Muscle of leg (tissue), 11 donors: ENCODE results near the gene AQR. TPM values are rescaled to one million over a fixed set of nuclear protein-coding genes. Genes with fewer than 3 reads are reported as not detected.
"Not testable (repeated sequence)": the region's sequence is repeated elsewhere in the genome, so short reads cannot be mapped to it uniquely, and the experiment has no call there.

Source experiments
- DNase-seq: peaks from one replicate; pipeline ENCODE4 v3.0.0; 2013
- H3K27ac ChIP-seq: one replicate; pipeline ENCODE4 v1.5.1; 2013; ENCODE audit warnings: mild to moderate bottlenecking, low read length, control low read depth
- H3K27me3 ChIP-seq: one replicate; pipeline ENCODE4 v1.6.1; 2013; ENCODE audit warnings: low read length; ENCODE audit not compliant: control insufficient read depth, insufficient read depth
- H3K36me3 ChIP-seq: one replicate; pipeline ENCODE4 v1.6.1; 2013; ENCODE audit warnings: low read length; ENCODE audit not compliant: control insufficient read depth, insufficient read depth
- H3K4me1 ChIP-seq: one replicate; pipeline ENCODE4 v1.6.1; 2013; ENCODE audit warnings: low read length; ENCODE audit not compliant: control insufficient read depth, insufficient read depth
- H3K4me3 ChIP-seq: one replicate; pipeline ENCODE4 v1.5.1; 2013; ENCODE audit warnings: low read length, control low read depth
- H3K9me3 ChIP-seq: replicated peaks from 2 replicates; pipeline ENCODE4 v1.6.1; 2013; ENCODE audit warnings: low read depth, low read length; ENCODE audit not compliant: control insufficient read depth
- WGBS: methylation state at CpG from one replicate; pipeline ENCODE4 v1.1.5; 2013; ENCODE audit warnings: missing lambda C conversion rate; ENCODE audit not compliant: insufficient coverage; 5-methylcytosine and 5-hydroxymethylcytosine counted together
- polyA plus RNA-seq, 8 donors: library from polyadenylated mRNA; unstranded; fragments of 120-200 nt; gene quantifications; one replicate each; pipeline versions ENCODE4 v1.2.1 to v1.2.3, GENCODE V29; 2013; ENCODE audit warnings: inconsistent platforms in 1 of 8, low replicate concordance in 1 of 8; ENCODE audit not compliant: insufficient read length in 8 of 8, insufficient read depth in 1 of 8
- total RNA-seq: library from RNA; stranded (reverse); fragments of 120-200 nt; gene quantifications from one replicate; pipeline ENCODE4 v1.2.4, GENCODE V29; 2013

The AQR gene
- total and polyA plus RNA-seq, 9 donors, result 16.8 to 22.9 (median 19.0) TPM

DNA sequence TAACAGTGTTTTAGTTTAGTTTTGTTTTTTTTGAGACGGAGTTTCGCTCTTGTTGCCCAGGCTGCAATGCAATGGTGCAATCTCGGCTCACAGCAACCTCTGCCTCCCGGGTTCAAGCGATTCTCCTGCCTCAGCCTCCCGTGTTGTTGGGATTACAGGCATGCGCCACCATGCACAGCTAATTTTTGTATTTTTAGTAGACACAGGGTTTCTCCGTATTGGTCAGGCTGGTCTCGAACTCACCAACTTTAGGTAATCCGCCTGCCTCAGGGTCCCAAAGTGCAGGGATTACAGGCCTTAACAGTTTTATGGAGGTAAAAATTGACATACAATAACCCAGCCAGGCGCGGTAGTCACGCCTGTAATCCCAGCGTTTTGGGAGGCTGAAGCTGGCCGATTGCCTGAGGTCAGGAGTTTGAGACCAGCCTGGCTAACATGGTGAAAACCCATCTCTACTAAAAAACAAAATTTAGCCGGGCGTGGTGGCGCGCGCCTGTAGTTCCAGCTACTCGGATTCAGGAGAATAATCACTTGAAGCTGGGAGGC, 629 bp upstream of the AQR start:
- H3K4me1 ChIP-seq, H3K27ac ChIP-seq, DNase-seq, H3K9me3 ChIP-seq, H3K27me3 ChIP-seq, H3K36me3 ChIP-seq: not testable (repeated sequence)
- WGBS, result 51% methylated on average over 10 of the region's 21 CpGs
- peak overlapping the region; percentile 90 for H3K4me3 ChIP-seq

DNA sequence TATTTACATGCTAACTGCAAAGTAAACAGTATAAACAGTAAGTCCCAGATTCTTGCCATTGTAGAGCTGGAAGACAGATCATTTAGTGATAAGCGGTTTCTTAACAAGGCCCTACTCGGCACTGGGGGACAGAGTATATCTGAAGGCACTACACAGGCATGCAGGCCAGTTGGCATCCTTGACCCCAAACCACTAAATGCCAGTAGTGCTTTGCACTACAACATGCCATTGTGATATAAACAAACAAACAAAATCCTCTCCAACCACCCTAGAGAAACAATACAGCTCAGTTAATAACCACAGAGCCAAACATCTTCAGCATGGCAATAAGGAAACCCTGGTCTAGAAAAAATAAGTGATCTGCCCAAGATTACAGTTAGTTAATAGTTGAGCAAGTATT, 5.3 kb downstream of the AQR start:
- H3K4me1 ChIP-seq, result peaks cover 6% of the 10 kb centered on the region
- H3K27me3 ChIP-seq, result no peaks in the 10 kb centered on the region
- WGBS, result no CpG with 5 or more reads among the region's 2 CpGs
- no peaks in the 10 kb centered on the region for H3K9me3 ChIP-seq
- H3K27ac ChIP-seq, result no peak overlapping the region
- H3K4me3 ChIP-seq, result no peak overlapping the region
- H3K36me3 ChIP-seq, result peaks cover 14% of the 10 kb centered on the region
- no peak for DNase-seq

DNA sequence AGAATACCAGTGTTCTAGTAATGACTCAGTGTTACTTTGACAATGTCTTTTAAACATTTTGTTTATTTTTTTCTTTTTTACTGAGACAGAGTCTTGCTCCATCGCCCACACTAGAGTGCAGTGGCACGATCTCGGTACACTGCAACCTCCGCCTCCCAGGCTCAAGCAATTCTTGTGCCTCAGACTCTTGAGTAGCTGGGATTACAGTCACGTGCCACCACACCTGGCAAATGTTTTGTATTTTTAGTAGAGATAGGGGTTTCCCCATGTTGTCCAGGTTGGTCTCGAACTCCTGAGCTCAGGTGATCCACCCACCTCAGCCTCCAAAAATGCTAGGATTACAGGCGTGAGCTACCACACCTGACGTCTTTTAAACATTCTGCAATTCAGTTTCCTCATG, 15.7 kb downstream of the AQR start:
- peaks cover 6% of the 10 kb centered on the region for H3K36me3 ChIP-seq

DNA sequence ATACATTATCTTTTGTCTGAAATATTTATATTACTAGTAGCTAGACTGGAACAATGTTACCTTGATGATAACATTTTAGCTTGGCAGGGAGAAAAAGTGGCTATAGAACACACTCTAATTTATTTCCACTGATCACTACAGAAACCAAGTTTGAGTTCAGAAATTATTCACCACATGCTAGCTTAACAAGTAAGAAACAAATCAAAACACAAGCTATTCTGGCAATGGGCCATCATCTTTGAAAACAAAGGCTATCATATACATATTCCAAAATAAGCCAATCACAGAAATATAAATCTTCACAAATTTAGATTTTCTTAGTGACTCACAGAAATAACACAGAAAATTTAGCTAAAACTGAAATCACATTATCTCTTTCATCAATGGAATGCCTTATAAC, 17.1 kb downstream of the AQR start:
- no peak overlapping the region for H3K27ac ChIP-seq
- H3K27me3 ChIP-seq, result no peaks in the 10 kb centered on the region
- no peaks in the 10 kb centered on the region for H3K9me3 ChIP-seq
- no peak overlapping the region for H3K4me3 ChIP-seq
- H3K4me1 ChIP-seq, result no peaks in the 10 kb centered on the region
- peaks cover 9% of the 10 kb centered on the region for H3K36me3 ChIP-seq
- DNase-seq, result peak; percentile 4

More for the DNA sequence above, 15.7 kb downstream of the AQR start:
- H3K4me1 ChIP-seq, result no peaks in the 10 kb centered on the region
- DNase-seq, result no peak
- H3K27me3 ChIP-seq, result no peaks in the 10 kb centered on the region
- no peak overlapping the region for H3K4me3 ChIP-seq
- no peaks in the 10 kb centered on the region for H3K9me3 ChIP-seq
- H3K27ac ChIP-seq, result no peak overlapping the region
- WGBS, result 100% methylated on average over 1 of the region's 8 CpGs

DNA sequence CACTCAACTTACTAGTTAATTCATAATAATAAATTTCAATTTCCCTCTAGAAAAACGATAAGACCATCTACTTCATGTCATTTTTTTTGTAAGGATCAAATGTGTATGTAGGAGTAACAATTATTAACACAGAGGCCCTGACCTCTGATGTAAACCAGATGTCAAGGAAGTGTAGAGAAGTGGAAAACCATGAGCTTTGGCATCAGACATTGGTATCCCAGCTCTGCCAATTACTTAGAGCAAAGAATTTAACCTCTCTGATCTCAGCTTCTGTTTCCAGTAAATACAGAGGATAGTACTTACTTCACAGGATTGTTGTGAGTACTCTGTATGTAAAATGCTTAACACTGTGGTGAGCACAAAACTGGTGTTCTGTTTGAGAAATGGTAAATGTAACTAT, 17.5 kb downstream of the AQR start:
- Histone ChIP-seq H3K36me3 (peaks cover 9% of the 10 kb centered on the region), H3K4me3 (no peak overlapping the region), H3K27ac (no peak overlapping the region), H3K4me1 (no peaks in the 10 kb centered on the region), H3K27me3 (no peaks in the 10 kb centered on the region), H3K9me3 (no peaks in the 10 kb centered on the region)
- WGBS, result no CpG with 5 or more reads among the region's 1 CpG
- peak; percentile 39 for DNase-seq

- no peaks in the 10 kb centered on the region for H3K4me1 ChIP-seq
- H3K36me3 ChIP-seq, result peaks cover 16% of the 10 kb centered on the region
- H3K4me3 ChIP-seq, result no peak overlapping the region
- no peak overlapping the region for H3K27ac ChIP-seq
- no peak for DNase-seq
- H3K9me3 ChIP-seq, result no peaks in the 10 kb centered on the region
- WGBS, result 78% methylated on average over 2 of the region's 3 CpGs
- H3K27me3 ChIP-seq, result no peaks in the 10 kb centered on the region
Measured at GRCh38 chr15:34944936-34945335, 24.6 kb downstream of the AQR start.

- H3K4me1 ChIP-seq, result no peaks in the 10 kb centered on the region
- H3K27me3 ChIP-seq, result no peaks in the 10 kb centered on the region
- no peak overlapping the region for H3K4me3 ChIP-seq
- H3K9me3 ChIP-seq, result no peaks in the 10 kb centered on the region
- DNase-seq, result no peak
- H3K27ac ChIP-seq, result no peak overlapping the region
- H3K36me3 ChIP-seq, result peaks cover 25% of the 10 kb centered on the region
Measured at GRCh38 chr15:34943711-34944110, 25.8 kb downstream of the AQR start.

DNA sequence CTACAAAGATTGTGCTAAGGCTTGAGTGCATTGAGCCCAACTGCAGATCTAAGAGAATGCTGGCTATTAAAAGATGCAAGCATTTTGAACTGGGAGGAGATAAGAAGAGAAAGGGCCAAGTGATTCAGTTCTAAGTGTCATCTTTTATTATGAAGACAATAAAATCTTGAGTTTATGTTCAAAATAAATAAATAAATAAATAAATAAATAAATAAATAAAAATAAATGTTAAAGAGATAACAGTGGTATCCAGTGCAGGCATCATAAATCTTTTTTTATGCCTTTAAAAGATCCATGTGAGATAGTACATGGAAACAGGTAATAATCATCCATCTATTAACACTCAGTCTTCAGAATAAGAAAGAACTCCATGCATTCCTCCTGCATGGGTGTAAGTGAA, 26.3 kb downstream of the AQR start:
- H3K4me3 ChIP-seq, H3K27me3 ChIP-seq, H3K9me3 ChIP-seq, H3K27ac ChIP-seq, DNase-seq, H3K4me1 ChIP-seq: not testable (repeated sequence)
- H3K36me3 ChIP-seq, result peaks cover 26% of the 10 kb centered on the region

DNA sequence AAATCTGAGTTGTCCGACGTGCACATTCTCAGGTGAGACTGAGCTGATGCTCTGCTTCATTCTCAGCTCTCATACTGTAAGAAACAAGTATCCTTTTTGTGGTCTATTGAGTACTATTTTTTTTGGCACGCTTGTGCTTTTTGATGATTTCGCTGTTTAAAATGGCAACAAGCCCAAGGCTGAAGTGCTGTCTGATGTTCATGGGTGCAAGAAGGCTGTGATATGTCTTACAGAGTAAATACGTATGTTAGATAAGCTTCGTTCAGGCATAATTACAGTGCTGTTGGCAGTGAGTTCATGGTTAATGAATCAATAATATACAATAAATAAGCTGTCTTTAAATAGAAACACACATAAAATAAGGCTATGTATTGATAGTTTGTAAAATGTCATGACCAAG, 27.2 kb downstream of the AQR start:
- Histone ChIP-seq H3K27ac (no peak overlapping the region), H3K36me3 (peaks cover 22% of the 10 kb centered on the region), H3K27me3 (no peaks in the 10 kb centered on the region), H3K9me3 (no peaks in the 10 kb centered on the region), H3K4me1 (no peaks in the 10 kb centered on the region), H3K4me3 (no peak overlapping the region)
- WGBS, result no CpG with 5 or more reads among the region's 6 CpGs
- DNase-seq, result no peak

DNA sequence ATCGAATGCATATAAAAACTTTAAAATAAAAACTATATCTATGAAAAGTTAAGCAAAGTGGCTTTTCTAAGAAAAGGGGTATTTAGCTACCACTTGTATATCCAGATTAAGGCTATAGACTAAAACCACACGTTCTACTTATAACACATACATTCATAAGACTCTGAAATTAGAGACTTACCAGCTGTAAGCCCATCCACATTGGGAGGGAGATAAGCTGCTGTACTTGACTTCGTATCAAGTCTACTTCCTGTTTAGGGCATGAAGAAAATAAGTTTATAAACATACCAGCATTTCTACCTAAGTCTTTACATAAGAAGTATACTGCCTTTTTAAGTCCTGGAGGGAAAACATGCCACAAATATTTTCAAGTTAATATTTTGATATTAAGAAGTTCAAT, 27.7 kb downstream of the AQR start:
- Histone ChIP-seq H3K36me3 (peaks cover 25% of the 10 kb centered on the region), H3K27ac (no peak overlapping the region), H3K9me3 (no peaks in the 10 kb centered on the region), H3K4me1 (no peaks in the 10 kb centered on the region), H3K4me3 (no peak overlapping the region), H3K27me3 (no peaks in the 10 kb centered on the region)
- DNase-seq, result no peak
- WGBS, result no CpG with 5 or more reads among the region's 3 CpGs

GRCh38 chr15:34941185-34941698, 28.3 kb downstream of the AQR start:
- Histone ChIP-seq H3K36me3 (peaks cover 25% of the 10 kb centered on the region), H3K9me3 (no peaks in the 10 kb centered on the region), H3K27ac (no peak overlapping the region), H3K4me1 (no peaks in the 10 kb centered on the region), H3K4me3 (no peak overlapping the region), H3K27me3 (no peaks in the 10 kb centered on the region)
- WGBS, result no CpG with 5 or more reads among the region's 2 CpGs
- DNase-seq, result no peak
